IMR-90 (cell line): ENCODE measurements around the gene IPO13. TPM values are rescaled to one million over a fixed set of nuclear protein-coding genes. Genes with fewer than 3 reads are reported as not detected.

Experiments used
- ATAC-seq: fragments of 200-7000 bp; cut with Tn5 transposase; 2 replicates; pipeline ENCODE4 v1.9.1; 2020; ENCODE audit warnings: low read depth, mild to moderate bottlenecking, moderate library complexity
- BruUV-seq: library from RNA; stranded (reverse); fragments of 400-500 nt; replicated peaks from 2 replicates; lab custom pipeline; 2021; lab: Mats Ljungman, UMichigan
- CTCF ChIA-PET: fragments of 300-600 bp; formaldehyde crosslinking; extraction: SDS; loops from one replicate; lab custom pipeline; 2021; ENCODE audit warnings: antibody characterized with exemption; lab: Yijun Ruan, JAX
- POLR2A ChIA-PET: fragments of 300-600 bp; sonication (Branson Sonifier 250); formaldehyde crosslinking; loops from one replicate; lab custom pipeline; 2022; ENCODE audit warnings: antibody characterized with exemption; ENCODE audit not compliant: unreplicated experiment; lab: Charles Lee
- DNase-seq: peaks from one replicate; pipeline ENCODE4 v3.0.0; 2013
- H2AFZ ChIP-seq: replicated peaks from 2 replicates; pipeline ENCODE3; 2013; ENCODE audit warnings: low read length, mild to moderate bottlenecking; ENCODE audit not compliant: poor library complexity
- H2AK5ac ChIP-seq: 2 replicates; pipeline ENCODE4 v1.6.1; 2013; ENCODE audit warnings: low read depth, low read length, inconsistent platforms
- H2AK9ac ChIP-seq: replicated peaks from 2 replicates; pipeline ENCODE3; 2013; ENCODE audit warnings: mild to moderate bottlenecking, low read depth, low read length, moderate library complexity; ENCODE audit not compliant: poor library complexity
- H2BK120ac ChIP-seq: 2 replicates; pipeline ENCODE4 v1.6.1; 2013; ENCODE audit warnings: low read depth, low read length, inconsistent platforms
- H2BK15ac ChIP-seq: 3 replicates; pipeline ENCODE4 v1.6.1; 2013; ENCODE audit warnings: low read depth, low read length, inconsistent platforms
- H2BK20ac ChIP-seq: 2 replicates; pipeline ENCODE4 v1.6.1; 2013; ENCODE audit warnings: low read depth, mild to moderate bottlenecking, inconsistent platforms, low read length, moderate library complexity
- H2BK5ac ChIP-seq: 2 replicates; pipeline ENCODE4 v1.6.1; 2013; ENCODE audit warnings: mild to moderate bottlenecking, low read depth, low read length, inconsistent platforms; ENCODE audit not compliant: poor library complexity, severe bottlenecking
- H3K14ac ChIP-seq: replicated peaks from 2 replicates; pipeline ENCODE4 v1.6.1; 2013; ENCODE audit warnings: low read depth, low read length, inconsistent platforms
- H3K18ac ChIP-seq: 2 replicates; pipeline ENCODE4 v1.6.1; 2013; ENCODE audit warnings: low read depth, low read length, control low read depth
- H3K23ac ChIP-seq: 2 replicates; pipeline ENCODE4 v1.6.1; 2013; ENCODE audit warnings: low read depth, low read length, inconsistent platforms
- H3K27ac ChIP-seq: 2 replicates; pipeline ENCODE4 v1.5.1; 2013; ENCODE audit warnings: mild to moderate bottlenecking, control low read depth, low read length; ENCODE audit not compliant: insufficient read depth
- H3K27me3 ChIP-seq: 2 replicates; pipeline ENCODE4 v1.6.1; 2013; ENCODE audit warnings: low read length; ENCODE audit not compliant: control insufficient read depth, insufficient read depth
- H3K36me3 ChIP-seq: 2 replicates; pipeline ENCODE4 v1.6.1; 2013; ENCODE audit warnings: low read length, mixed read lengths; ENCODE audit not compliant: control insufficient read depth, insufficient read depth
- H3K4ac ChIP-seq: 2 replicates; pipeline ENCODE4 v1.6.1; 2013; ENCODE audit warnings: low read depth, low read length, inconsistent platforms
- H3K4me1 ChIP-seq: 2 replicates; pipeline ENCODE4 v1.6.1; 2013; ENCODE audit warnings: low read length, mixed read lengths; ENCODE audit not compliant: control insufficient read depth, insufficient read depth
- H3K4me2 ChIP-seq: 2 replicates; pipeline ENCODE4 v1.6.1; 2013; ENCODE audit warnings: low read depth, mild to moderate bottlenecking, control low read depth, low read length, moderate library complexity
- H3K4me3 ChIP-seq: 2 replicates; pipeline ENCODE4 v1.5.1; 2013; ENCODE audit warnings: low read depth, mild to moderate bottlenecking, control low read depth, low read length, moderate library complexity; ENCODE audit not compliant: insufficient read depth
- H3K56ac ChIP-seq: 2 replicates; pipeline ENCODE4 v1.6.1; 2013; ENCODE audit warnings: low read length, inconsistent platforms; ENCODE audit not compliant: insufficient read depth; ENCODE audit errors: extremely low read depth
- H3K79me1 ChIP-seq, 2 experiments: 2 replicates each; pipeline ENCODE4 v1.6.1; 2013; ENCODE audit warnings: low read length in 2 of 2, inconsistent platforms in 1 of 2, low read depth in 1 of 2
- H3K9ac ChIP-seq: 2 replicates; pipeline ENCODE4 v1.6.1; 2013; ENCODE audit warnings: low read depth, low read length, control low read depth
- H3K9me1 ChIP-seq: 2 replicates; pipeline ENCODE4 v1.6.1; 2013; ENCODE audit warnings: low read length, inconsistent platforms; ENCODE audit not compliant: insufficient read depth
- H3K9me3 ChIP-seq: 2 replicates; pipeline ENCODE4 v1.6.1; 2013; ENCODE audit warnings: low read length; ENCODE audit not compliant: control insufficient read depth, insufficient read depth
- H4K20me1 ChIP-seq: 2 replicates; pipeline ENCODE4 v1.6.1; 2013; ENCODE audit warnings: low read length, inconsistent platforms; ENCODE audit not compliant: insufficient read depth
- H4K5ac ChIP-seq: 2 replicates; pipeline ENCODE4 v1.6.1; 2013; ENCODE audit warnings: mild to moderate bottlenecking, low read depth, low read length, control low read depth
- H4K8ac ChIP-seq, 2 experiments: 2 replicates each; pipeline ENCODE4 v1.6.1; 2013; ENCODE audit warnings: low read depth in 2 of 2, low read length in 2 of 2, control low read depth in 1 of 2, inconsistent platforms in 1 of 2
- H4K91ac ChIP-seq: 2 replicates; pipeline ENCODE4 v1.6.1; 2013; ENCODE audit warnings: low read depth, low read length, inconsistent platforms; ENCODE audit not compliant: insufficient read depth
- BHLHE40 ChIP-seq: fragments of 150-350 bp; IDR thresholded peaks from 2 replicates; pipeline ENCODE4 v1.6.1; 2016; ENCODE audit warnings: mild to moderate bottlenecking, low read depth, low read length
- ELK1 ChIP-seq: fragments of 150-350 bp; IDR thresholded peaks from 2 replicates; pipeline ENCODE4 v1.6.1; 2016; ENCODE audit warnings: low read depth, mild to moderate bottlenecking, low read length, moderate library complexity, borderline replicate concordance
- FOS ChIP-seq: fragments of 150-350 bp; IDR thresholded peaks from 2 replicates; pipeline ENCODE4 v1.6.1; 2016; ENCODE audit warnings: low read depth, low read length
- MAZ ChIP-seq: IDR thresholded peaks from 2 replicates; pipeline ENCODE4 v1.6.1; 2012; ENCODE audit warnings: low read depth, mild to moderate bottlenecking, low read length, improper control_type of control experiment, moderate library complexity, borderline replicate concordance
- USF2 ChIP-seq: fragments of 150-350 bp; IDR thresholded peaks from 2 replicates; pipeline ENCODE4 v1.6.1; 2017; ENCODE audit warnings: mild to moderate bottlenecking, antibody characterized with exemption, low read length, low read depth
- WGBS, 2 experiments: methylation state at CpG; one replicate each; pipeline versions ENCODE4 v1.1.5 to v1.1.7; 2013; ENCODE audit warnings: missing lambda C conversion rate in 2 of 2; ENCODE audit not compliant: insufficient read length in 1 of 2; ENCODE audit errors: extremely low coverage in 2 of 2; 5-methylcytosine and 5-hydroxymethylcytosine counted together
- dilution Hi-C: fragments of 300-500 bp; cut with HindIII; formaldehyde crosslinking; loops from one replicate; pipeline ENCODE4 v1.14.3; 2018; ENCODE audit warnings: low sequenced_read_pairs; ENCODE audit not compliant: unreplicated experiment
- in situ Hi-C: fragments of 300-500 bp; cut with MboI; formaldehyde crosslinking; loops from 3 replicates; pipeline ENCODE4 v1.14.3; 2019; ENCODE audit warnings: low sequenced_read_pairs, inconsistent platforms, mixed read lengths
- intact Hi-C: fragments of 100-400 bp; cut with micrococcal nuclease; formaldehyde crosslinking; loops from 2 replicates; pipeline ENCODE4 v1.10.0; 2022
- polyA plus RNA-seq, 3 experiments: library from polyadenylated mRNA; depleted of rRNA; stranded (reverse); fragments of >200 nt; gene quantifications; 2 replicates each; pipeline ENCODE4 v1.2.3, GENCODE V29; 2012; ENCODE audit warnings: low replicate concordance in 1 of 3
- total RNA-seq: library from RNA; depleted of rRNA; stranded (reverse); fragments of >200 nt; gene quantifications from 2 replicates; pipeline ENCODE4 v1.2.3, GENCODE V29; 2012
- TF ChIP-seq, protein P1 (sequence below): conservative IDR thresholded peaks from 2 replicates; pipeline ENCODE4 v1.5.1; 2012; ENCODE audit warnings: mild to moderate bottlenecking, low read depth, low read length, improper control_type of control experiment

The IPO13 gene
- total and polyA plus RNA-seq, 2 of the 4 experiments (the other 2 are of a cell fraction), result 15.2 to 18.7 TPM

- DNase-seq (no peak), ATAC-seq (no peak)
- Histone ChIP-seq H3K9me3 (no peaks in the 10 kb centered on the region), H2BK20ac (no peak overlapping the region), H2AFZ (no peak overlapping the region), H2AK9ac (no peak overlapping the region), H3K27ac (no peak overlapping the region), H4K91ac (no peak overlapping the region), H3K4ac (no peak overlapping the region), H3K4me3 (no peak overlapping the region), H2BK120ac (no peak overlapping the region), H4K20me1 (no peaks in the 10 kb centered on the region), H3K27me3 (no peaks in the 10 kb centered on the region), H2AK5ac (no peak overlapping the region), H2BK15ac (no peak overlapping the region), H3K23ac (no peak overlapping the region), H3K4me1 (peaks cover 9% of the 10 kb centered on the region; the same call in 1 of the 2 replicates), H4K8ac (no peak overlapping the region), H3K56ac (no peak overlapping the region), H3K9ac (no peak overlapping the region), H3K9me1 (0 out of 2 replicates have a peak, but pooled peaks cover 5% of the 10 kb centered on the region), H3K4me2 (no peak overlapping the region), H3K14ac (no peak overlapping the region), H3K79me1 (no peaks in the 10 kb centered on the region), H3K36me3 (peaks cover 2% of the 10 kb centered on the region), H4K5ac (no peak overlapping the region), H2BK5ac (no peak overlapping the region), H3K18ac (no peak overlapping the region)
- dilution Hi-C loops, result no loop called here
- ChIA-PET CTCF (interaction anchor here (0.6 kb wide), 1 partner anchor 811 kb away, joined by 3 read pairs; no protein-coding TSS in a partner anchor), POLR2A (no interaction called here)
- BruUV-seq, result no TSS peak
- WGBS, 2 experiments, result no CpG with 5 or more reads among the region's 2 CpGs
- TF ChIP-seq MAZ (no peak), FOS (no peak), BHLHE40 (no peak), USF2 (no peak), ELK1 (no peak)
- TF ChIP-seq, protein P1, sequence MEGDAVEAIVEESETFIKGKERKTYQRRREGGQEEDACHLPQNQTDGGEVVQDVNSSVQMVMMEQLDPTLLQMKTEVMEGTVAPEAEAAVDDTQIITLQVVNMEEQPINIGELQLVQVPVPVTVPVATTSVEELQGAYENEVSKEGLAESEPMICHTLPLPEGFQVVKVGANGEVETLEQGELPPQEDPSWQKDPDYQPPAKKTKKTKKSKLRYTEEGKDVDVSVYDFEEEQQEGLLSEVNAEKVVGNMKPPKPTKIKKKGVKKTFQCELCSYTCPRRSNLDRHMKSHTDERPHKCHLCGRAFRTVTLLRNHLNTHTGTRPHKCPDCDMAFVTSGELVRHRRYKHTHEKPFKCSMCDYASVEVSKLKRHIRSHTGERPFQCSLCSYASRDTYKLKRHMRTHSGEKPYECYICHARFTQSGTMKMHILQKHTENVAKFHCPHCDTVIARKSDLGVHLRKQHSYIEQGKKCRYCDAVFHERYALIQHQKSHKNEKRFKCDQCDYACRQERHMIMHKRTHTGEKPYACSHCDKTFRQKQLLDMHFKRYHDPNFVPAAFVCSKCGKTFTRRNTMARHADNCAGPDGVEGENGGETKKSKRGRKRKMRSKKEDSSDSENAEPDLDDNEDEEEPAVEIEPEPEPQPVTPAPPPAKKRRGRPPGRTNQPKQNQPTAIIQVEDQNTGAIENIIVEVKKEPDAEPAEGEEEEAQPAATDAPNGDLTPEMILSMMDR, result no peak
- in situ Hi-C loops, result no loop called here
- intact Hi-C loops, result no loop called here
Observed at GRCh38 chr1:43908226-43908625, 38.5 kb upstream of the IPO13 start.
